Rectal smooth muscle tissue (tissue), 1 donor: ENCODE results near the gene ERFL.

Experiments
- H3K27ac ChIP-seq: one replicate; pipeline ENCODE4 v1.7.0; 2013; ENCODE audit warnings: low read depth, low read length, inconsistent platforms
- H3K27me3 ChIP-seq: one replicate; pipeline ENCODE4 v1.7.0; 2013; ENCODE audit warnings: low read length; ENCODE audit not compliant: control insufficient read depth, insufficient read depth
- H3K36me3 ChIP-seq: one replicate; pipeline ENCODE4 v1.7.0; 2013; ENCODE audit warnings: low read length; ENCODE audit not compliant: control insufficient read depth, insufficient read depth
- H3K4me1 ChIP-seq: one replicate; pipeline ENCODE4 v1.7.0; 2013; ENCODE audit warnings: low read length; ENCODE audit not compliant: control insufficient read depth, insufficient read depth
- H3K4me3 ChIP-seq: one replicate; pipeline ENCODE4 v1.7.0; 2013; ENCODE audit warnings: low read length
- H3K9ac ChIP-seq: one replicate; pipeline ENCODE4 v1.7.0; 2013; ENCODE audit warnings: low read length

The ERFL gene

DNA sequence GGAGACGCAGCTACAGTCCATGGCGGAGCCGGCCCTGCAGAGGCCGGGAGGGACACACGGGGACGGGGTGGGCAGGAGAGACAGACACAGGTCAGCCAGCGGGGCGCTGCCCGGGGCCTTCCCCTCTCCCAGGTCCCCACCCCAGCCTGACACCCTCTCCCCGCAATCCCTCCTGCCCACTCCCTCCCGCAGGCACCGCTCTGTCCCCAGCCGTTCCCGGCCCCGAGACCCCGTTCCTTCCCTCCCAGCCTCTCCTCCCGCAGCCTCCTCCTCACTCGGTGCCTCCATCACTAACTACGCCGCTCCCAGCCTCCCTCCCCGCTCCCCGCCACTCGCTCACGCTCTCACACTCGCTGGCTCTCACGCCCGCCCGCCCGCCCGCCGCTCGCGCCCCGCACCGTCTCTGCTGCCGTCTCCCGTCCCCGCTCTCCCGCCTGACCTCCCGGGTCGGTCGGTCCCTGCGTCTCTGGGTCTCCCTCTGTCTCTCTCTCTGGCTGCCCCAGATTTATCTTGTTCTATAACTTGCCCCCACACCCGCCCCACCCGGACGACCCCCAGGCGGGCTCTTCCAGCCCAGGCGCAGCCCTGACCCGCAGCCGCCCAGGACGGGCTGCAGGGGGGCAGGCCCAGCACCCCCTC is 15.2 kb downstream of the ERFL start:
- H3K27me3 ChIP-seq = peaks cover 52% of the 10 kb centered on the region
- H3K4me3 ChIP-seq = no peak overlapping the region
- no peaks in the 10 kb centered on the region for H3K36me3 ChIP-seq
- H3K9ac ChIP-seq = no peak overlapping the region
- no peak overlapping the region for H3K27ac ChIP-seq
- no peaks in the 10 kb centered on the region for H3K4me1 ChIP-seq

DNA sequence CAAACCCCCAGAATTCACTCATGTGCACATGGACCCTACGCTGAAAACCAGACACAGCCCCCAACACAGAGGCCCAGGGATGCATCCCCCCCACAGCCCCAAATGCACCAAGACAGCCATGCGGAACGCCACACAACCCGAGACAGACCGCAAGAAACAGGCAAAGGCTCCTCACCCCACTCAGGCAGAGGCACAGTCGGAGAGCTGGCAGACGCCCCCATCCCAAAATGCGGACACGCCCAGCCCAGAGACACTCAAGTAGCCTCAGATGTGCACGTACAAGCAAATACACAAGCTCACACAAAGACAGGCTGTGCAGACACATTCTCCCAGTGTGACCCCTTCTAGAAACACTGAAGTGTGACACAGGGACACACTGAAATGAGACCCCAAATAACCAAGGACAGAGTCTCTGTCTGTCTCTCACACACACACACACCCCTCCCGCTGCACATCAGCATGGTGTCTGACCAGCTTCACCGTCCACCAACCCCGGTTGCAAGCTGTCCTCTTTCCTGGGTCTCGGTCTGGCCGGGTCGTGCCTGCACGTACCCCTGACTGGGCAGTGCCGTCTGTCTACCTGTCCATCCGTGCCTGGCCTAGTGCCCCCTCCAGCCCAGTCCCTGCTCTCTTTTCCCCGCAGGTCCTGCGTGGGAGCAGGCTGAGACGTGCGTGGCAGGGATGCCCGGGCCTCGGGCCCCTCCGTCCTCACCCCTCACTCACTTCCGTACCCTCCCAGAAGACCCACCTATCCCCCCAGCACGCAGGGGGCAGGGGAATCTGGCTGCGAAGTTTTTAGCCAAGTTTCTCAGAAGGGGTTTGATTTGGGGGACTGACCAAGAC is 16.1 kb downstream of the ERFL start:
- no peak overlapping the region for H3K27ac ChIP-seq
- H3K9ac ChIP-seq = no peak overlapping the region
- peaks cover 46% of the 10 kb centered on the region for H3K27me3 ChIP-seq
- peaks cover under 1% of the 10 kb centered on the region for H3K36me3 ChIP-seq
- no peak overlapping the region for H3K4me3 ChIP-seq
- no peaks in the 10 kb centered on the region for H3K4me1 ChIP-seq

DNA sequence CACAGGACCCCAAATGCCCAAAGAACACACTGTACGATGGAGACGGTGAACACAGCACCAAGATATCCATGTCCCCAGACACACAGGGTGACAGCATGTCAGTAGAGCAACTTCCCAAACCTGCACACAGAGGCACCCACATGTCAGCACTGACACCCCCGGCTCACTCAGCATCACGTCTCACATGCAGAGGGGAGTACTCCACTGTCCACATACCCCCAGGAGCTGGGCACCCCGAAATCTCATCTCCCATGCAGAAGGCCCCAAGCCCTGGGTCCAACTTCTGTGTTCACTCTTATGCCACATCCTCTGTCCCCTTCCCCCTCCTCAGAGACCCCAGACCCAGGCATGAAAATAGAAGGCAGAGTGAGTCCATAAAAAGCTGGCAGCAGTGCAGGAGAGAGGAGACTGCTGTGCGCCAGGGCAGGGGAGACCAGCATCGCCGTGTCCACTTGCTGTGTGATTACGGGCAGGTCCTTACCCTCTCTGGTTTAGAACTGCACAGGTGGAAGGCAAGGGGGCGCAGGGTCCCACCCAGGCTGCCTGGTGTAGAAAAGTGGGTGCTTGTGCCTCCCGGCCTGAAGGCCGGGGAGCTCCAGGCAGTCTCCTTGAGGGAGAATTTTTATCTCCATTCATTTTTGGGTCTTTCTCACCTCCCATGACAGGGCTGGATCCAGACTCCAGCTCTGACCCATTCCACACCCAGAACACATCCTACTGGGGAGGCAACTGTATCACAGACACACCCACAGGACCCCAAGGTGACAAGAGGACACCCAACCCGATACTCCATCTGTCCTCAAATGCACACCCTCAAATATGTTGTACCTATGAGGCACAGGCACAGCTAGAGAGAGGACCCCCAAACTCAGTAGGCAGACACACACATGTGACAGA is 17.0 kb downstream of the ERFL start:
- Histone ChIP-seq H3K27me3 (peaks cover 39% of the 10 kb centered on the region), H3K27ac (no peak overlapping the region), H3K4me1 (no peaks in the 10 kb centered on the region), H3K4me3 (no peak overlapping the region), H3K36me3 (peaks cover 6% of the 10 kb centered on the region), H3K9ac (no peak overlapping the region)

DNA sequence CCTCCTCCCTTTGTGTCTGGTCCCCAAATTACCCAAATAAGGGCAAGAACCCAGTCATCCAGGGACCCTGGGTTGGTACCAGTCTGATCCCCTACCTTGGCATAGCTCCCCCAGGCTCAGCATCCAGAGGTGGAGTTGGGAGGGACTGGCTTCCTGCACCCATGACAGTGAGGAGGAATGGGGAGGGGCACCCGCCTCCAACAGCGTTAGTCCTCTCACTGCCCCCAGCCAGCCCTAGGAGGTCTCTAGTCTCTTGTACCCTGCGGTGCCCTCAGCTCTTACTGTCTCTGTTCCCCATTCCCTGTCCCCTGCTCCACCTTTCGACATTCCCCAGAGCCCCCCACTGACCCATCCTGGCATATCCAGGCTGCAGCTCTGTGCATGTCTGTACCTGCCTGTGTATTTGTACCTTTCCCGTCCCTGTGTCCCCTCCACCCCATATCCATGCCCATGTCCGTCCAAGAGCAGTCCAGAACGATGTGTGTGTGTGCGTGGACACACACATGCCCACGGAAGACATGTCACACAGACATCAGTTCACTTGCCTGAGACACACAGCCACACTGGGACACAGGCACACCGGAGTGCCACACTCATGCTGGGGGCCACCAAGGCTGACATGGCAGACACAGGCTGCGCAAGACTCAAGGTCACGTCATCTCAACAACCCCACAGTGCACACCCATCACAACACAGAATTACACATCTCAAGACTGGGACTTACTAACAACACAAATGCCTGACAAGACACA is 17.8 kb downstream of the ERFL start:
- Histone ChIP-seq H3K4me1 (no peaks in the 10 kb centered on the region), H3K36me3 (peaks cover 13% of the 10 kb centered on the region), H3K27ac (no peak overlapping the region), H3K4me3 (no peak overlapping the region), H3K9ac (no peak overlapping the region), H3K27me3 (peaks cover 32% of the 10 kb centered on the region)

DNA sequence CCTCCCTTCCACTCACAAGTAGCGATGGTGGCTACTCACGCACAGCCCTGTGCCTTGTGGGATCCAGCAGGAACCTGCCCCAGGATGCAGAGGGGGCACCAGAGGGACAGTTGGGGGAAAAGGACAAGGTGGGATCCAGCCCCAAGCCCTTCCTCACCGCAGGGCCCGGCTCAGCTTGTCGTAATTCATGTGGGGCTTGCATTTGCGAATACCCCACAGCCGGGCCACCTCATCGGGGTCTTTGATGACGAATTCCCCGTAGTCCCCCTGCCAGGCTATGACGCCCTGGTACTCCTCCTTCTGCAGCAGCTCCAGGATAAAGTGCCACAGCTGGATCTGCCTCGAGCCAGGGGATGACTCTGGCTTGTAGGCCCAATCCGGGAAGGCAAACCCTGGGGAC is 18.5 kb downstream of the ERFL start:
- no peak overlapping the region for H3K4me3 ChIP-seq
- peaks cover 19% of the 10 kb centered on the region for H3K36me3 ChIP-seq
- no peaks in the 10 kb centered on the region for H3K4me1 ChIP-seq
- peaks cover 29% of the 10 kb centered on the region for H3K27me3 ChIP-seq
- no peak overlapping the region for H3K9ac ChIP-seq
- H3K27ac ChIP-seq = no peak overlapping the region

GRCh38 chr19:41908724-41909464 is 19.4 kb downstream of the ERFL start:
- H3K9ac ChIP-seq = no peak overlapping the region
- peaks cover 25% of the 10 kb centered on the region for H3K36me3 ChIP-seq
- no peak overlapping the region for H3K27ac ChIP-seq
- peaks cover 24% of the 10 kb centered on the region for H3K27me3 ChIP-seq
- no peak overlapping the region for H3K4me3 ChIP-seq
- no peaks in the 10 kb centered on the region for H3K4me1 ChIP-seq

DNA sequence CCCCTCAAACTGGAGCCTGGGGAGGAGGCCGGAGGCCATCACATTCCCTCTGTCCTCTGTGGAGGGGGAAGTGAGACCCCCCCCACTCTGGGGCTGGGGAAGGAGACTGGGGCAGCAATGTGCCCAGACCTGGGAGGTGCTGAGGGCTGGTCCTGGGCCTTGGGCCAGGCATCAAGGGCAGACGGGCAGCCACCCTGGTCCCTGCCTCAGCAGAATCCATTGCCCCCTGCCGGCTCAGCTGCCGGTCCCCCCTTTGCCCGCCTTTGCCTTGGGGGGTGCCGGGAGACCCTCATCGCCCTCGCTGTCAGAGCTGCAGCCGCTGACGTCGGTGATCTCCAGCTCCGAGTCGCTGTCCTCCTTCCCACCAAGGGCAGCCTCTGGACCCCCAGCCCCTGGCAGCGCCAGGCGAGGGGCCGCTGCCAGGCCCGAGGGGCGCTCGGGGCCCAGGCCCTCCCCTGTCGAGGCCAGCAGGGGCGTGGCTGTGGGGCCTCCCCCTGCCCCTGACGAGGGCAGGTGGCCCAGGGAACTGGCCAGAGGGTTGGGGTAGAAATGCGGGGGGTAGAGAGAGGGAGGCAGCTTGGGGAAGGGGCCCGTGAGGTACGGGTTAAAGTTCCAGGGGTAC is 20.1 kb downstream of the ERFL start:
- Histone ChIP-seq H3K36me3 (peaks cover 33% of the 10 kb centered on the region), H3K9ac (no peak overlapping the region), H3K27ac (no peak overlapping the region), H3K4me1 (no peaks in the 10 kb centered on the region), H3K27me3 (peaks cover 19% of the 10 kb centered on the region), H3K4me3 (no peak overlapping the region)

- Histone ChIP-seq H3K36me3 (peaks cover 40% of the 10 kb centered on the region), H3K9ac (no peak overlapping the region), H3K27ac (no peak overlapping the region), H3K27me3 (peaks cover 12% of the 10 kb centered on the region), H3K4me3 (no peak overlapping the region), H3K4me1 (no peaks in the 10 kb centered on the region)
Observed at GRCh38 chr19:41906916-41907680, 21.2 kb downstream of the ERFL start.

DNA sequence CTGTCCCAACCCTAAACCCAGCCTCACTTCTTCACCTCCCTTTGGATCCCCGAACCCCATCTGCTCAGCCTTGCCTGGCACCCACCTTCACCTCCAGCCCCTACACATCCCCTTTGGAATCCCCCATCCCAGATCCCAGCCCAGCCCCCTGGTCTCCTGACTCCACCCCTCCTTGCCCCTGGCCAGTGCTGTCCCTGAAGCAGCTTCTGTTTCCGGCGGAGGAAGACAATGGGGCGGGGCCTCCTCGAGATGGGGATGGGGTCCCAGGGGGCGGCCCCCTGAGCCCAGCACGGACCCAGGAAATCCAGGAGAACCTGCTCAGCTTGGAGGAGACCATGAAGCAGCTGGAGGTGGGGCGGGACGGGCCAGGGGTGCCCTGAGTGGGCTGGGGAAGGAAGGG is 22.0 kb downstream of the ERFL start:
- no peaks in the 10 kb centered on the region for H3K4me1 ChIP-seq
- H3K4me3 ChIP-seq = no peak overlapping the region
- no peak overlapping the region for H3K9ac ChIP-seq
- no peak overlapping the region for H3K27ac ChIP-seq
- peaks cover 47% of the 10 kb centered on the region for H3K36me3 ChIP-seq
- H3K27me3 ChIP-seq = peaks cover 7% of the 10 kb centered on the region

GRCh38 chr19:41905273-41906002 is 22.8 kb downstream of the ERFL start:
- H3K36me3 ChIP-seq = peaks cover 47% of the 10 kb centered on the region
- no peak overlapping the region for H3K27ac ChIP-seq
- no peaks in the 10 kb centered on the region for H3K27me3 ChIP-seq
- H3K9ac ChIP-seq = no peak overlapping the region
- H3K4me3 ChIP-seq = peak overlapping the region; percentile 17
- H3K4me1 ChIP-seq = no peaks in the 10 kb centered on the region
